Ishikawa (cell line): ENCODE data around the gene MAGI1.

Source experiments
- CEBPB ChIP-seq: IDR thresholded peaks from 2 replicates; pipeline ENCODE4 v1.6.1; 2012
- CREB1 ChIP-seq: IDR thresholded peaks from 2 replicates; pipeline ENCODE4 v1.6.1; 2012; ENCODE audit warnings: low read depth
- EGR1 ChIP-seq: IDR thresholded peaks from 2 replicates; pipeline ENCODE4 v1.6.1; 2012
- EP300 ChIP-seq: IDR thresholded peaks from 2 replicates; pipeline ENCODE4 v1.6.1; 2012; ENCODE audit warnings: borderline replicate concordance
- FOXM1 ChIP-seq: IDR thresholded peaks from 2 replicates; pipeline ENCODE4 v1.6.1; 2012; ENCODE audit warnings: low read depth, borderline replicate concordance
- MAX ChIP-seq: IDR thresholded peaks from 2 replicates; pipeline ENCODE4 v1.6.1; 2012
- NFIC ChIP-seq: IDR thresholded peaks from 2 replicates; pipeline ENCODE4 v1.6.1; 2012
- RAD21 ChIP-seq: IDR thresholded peaks from 2 replicates; pipeline ENCODE4 v1.6.1; 2012; ENCODE audit warnings: low read depth
- REST ChIP-seq: IDR thresholded peaks from 2 replicates; pipeline ENCODE4 v1.6.1; 2012; ENCODE audit warnings: low read depth, mild to moderate bottlenecking
- TAF1 ChIP-seq: IDR thresholded peaks from 2 replicates; pipeline ENCODE4 v1.6.1; 2012; ENCODE audit warnings: low read depth, mild to moderate bottlenecking
- TCF12 ChIP-seq: IDR thresholded peaks from 2 replicates; pipeline ENCODE4 v1.6.1; 2012; ENCODE audit warnings: low read depth
- TEAD4 ChIP-seq: IDR thresholded peaks from 2 replicates; pipeline ENCODE4 v1.6.1; 2012

DNA sequence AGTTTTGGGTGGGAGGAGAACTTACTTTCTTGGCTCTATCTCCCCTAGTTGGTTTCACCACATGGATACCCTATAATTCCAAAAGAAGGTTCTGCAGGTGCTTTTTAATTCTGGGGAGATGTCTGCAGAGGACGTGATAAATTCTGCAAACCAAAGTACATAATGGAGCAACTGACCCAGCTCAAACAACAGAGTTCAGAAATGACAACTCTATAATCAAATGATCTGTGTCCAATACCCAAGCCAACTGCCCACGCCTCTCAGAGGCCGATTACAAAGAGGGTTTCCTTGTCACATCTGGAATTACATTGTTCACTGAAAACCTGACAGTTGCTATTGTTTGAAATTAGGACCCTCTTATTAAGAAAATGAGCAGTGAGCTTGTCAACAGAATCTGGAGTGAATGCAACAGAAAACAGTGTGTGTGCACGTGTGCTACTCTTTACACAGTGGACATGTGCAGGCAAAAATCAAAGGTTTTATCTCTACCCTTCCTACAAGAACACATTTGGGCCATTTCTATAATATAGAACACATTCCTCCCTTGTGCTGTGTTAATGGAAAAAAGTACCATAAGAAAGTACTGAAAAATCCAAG lies 593.0 kb downstream of the MAGI1 start:
- TF ChIP-seq FOXM1 (no peak), RAD21 (no peak), TAF1 (no peak), MAX (no peak), EP300 (no peak), REST (no peak), EGR1 (no peak), CEBPB (no peak), TEAD4 (no peak), NFIC (no peak), TCF12 (no peak), CREB1 (no peak)
